ENCODE results near the gene GRIK2. TPM values are rescaled to one million over a fixed set of nuclear protein-coding genes. Genes with fewer than 3 reads are reported as not detected.

GRIK2 gene
- total and polyA plus RNA-seq, 3 experiments from 2014 or later, result not detected

DNA sequence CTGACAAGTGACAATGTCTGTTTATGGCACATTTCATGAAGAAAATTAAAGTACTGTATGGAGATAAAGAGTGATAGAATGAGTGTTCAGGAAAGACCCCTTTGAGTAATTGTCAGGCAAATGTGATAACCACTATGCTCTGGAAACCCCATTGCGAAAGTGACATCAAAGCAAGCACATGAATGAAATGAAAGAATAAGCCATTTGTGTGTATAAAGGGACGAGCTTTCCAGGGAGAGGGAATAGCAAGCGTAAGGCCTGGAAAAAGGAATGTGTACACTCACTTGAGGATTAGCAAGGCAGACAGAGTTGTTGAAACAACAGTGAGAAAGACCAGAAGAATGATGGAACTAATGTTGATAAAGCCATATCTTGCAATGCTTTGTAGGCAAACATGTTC is 490.0 kb downstream of the GRIK2 start:
- Histone ChIP-seq H3K27ac (ENCODE audit: low read depth, low read length) (no peak overlapping the region), H3K4me3 (ENCODE audit: low read length) (no peak overlapping the region), H3K9me3 (ENCODE audit: low read length) (no peaks in the 10 kb centered on the region), H3K4me1 (ENCODE audit: insufficient read depth, low read length) (no peaks in the 10 kb centered on the region), H3K36me3 (ENCODE audit: insufficient read depth, low read length) (no peaks in the 10 kb centered on the region), H3K27me3 (ENCODE audit: insufficient read depth, low read length, poor library complexity, severe bottlenecking) (no peaks in the 10 kb centered on the region)
- no peak for DNase-seq
- H3K4me1 Mint-ChIP-seq, result peaks cover 0 to 5% (median 4%) of the 10 kb centered on the region in 3 donors
- no peaks in the 10 kb centered on the region for H3K27me3 Mint-ChIP-seq
- ChIA-PET CTCF (no interaction called here), POLR2A (no interaction called here)
- H3K36me3 Mint-ChIP-seq, result no peaks in the 10 kb centered on the region
- no peak overlapping the region for H3K4me3 Mint-ChIP-seq
- no peak overlapping the region for H3K27ac Mint-ChIP-seq
- peaks cover 0 to 2% (median 0%) of the 10 kb centered on the region in 5 donors for H3K9me3 Mint-ChIP-seq

- no peaks in the 10 kb centered on the region for H3K9me3 ChIP-seq (ENCODE audit: low read length)
- H3K4me3 ChIP-seq (ENCODE audit: low read length), result no peak overlapping the region
- H3K4me3 Mint-ChIP-seq, result no peak overlapping the region
- H3K27me3 Mint-ChIP-seq, result no peaks in the 10 kb centered on the region
- H3K36me3 ChIP-seq (ENCODE audit: insufficient read depth, low read length), result no peaks in the 10 kb centered on the region
- H3K4me1 ChIP-seq (ENCODE audit: insufficient read depth, low read length), result no peaks in the 10 kb centered on the region
- no peak overlapping the region for H3K27ac Mint-ChIP-seq
- no peaks in the 10 kb centered on the region for H3K27me3 ChIP-seq (ENCODE audit: insufficient read depth, low read length, poor library complexity, severe bottlenecking)
- DNase-seq, result no peak
- ChIA-PET CTCF (no interaction called here), POLR2A (no interaction called here)
- H3K36me3 Mint-ChIP-seq, result no peaks in the 10 kb centered on the region
- H3K27ac ChIP-seq (ENCODE audit: low read depth, low read length), result no peak overlapping the region
- H3K9me3 Mint-ChIP-seq, result peaks cover 0 to 2% (median 0%) of the 10 kb centered on the region in 5 donors
- peaks cover 0 to 5% (median 4%) of the 10 kb centered on the region in 3 donors for H3K4me1 Mint-ChIP-seq
Observed at GRCh38 chr6:101887532-101887931, 494.0 kb downstream of the GRIK2 start.

DNA sequence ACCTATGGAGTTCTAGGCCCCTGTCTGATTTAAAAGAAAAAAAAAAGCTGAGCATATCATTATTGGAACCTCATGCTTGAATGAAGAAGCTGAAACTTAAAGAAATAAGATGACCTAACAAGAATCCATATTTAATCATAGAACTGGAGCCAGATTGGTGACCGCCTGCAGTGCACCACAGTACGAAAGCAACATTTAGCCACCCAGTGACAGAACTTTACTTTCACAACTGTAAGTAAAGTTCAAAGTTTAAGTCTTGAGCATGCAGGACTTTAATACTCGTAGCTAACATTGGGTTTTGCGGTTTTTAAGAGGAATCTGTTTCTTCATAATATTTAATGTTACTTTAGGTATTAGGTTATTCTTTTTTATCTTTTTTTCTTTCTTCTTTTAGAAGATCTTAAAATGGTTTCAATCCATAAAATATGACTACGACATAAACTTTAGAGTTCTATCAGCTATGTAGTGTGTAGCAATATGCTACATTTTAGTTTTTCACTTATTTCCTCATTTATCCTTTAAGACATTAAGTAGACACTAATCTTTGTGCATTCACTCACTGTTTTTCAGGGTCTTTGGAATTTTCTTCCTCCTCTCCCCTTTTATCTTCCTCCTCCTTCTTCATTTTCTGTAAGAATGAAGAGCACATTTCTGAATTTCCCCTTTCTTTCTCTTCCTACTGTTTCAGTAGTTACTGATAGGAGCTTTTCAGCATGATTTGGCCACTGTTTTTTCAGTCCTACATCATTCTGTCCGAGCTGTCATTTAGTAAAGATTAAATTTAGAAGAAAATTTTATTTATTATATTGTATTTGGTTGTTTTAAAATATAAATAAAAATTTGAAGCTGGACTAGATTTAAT is 514.1 kb downstream of the GRIK2 start:
- Mint-ChIP-seq H3K27ac (no peak overlapping the region), H3K4me1 (no peaks in the 10 kb centered on the region), H3K9me3 (no peaks in the 10 kb centered on the region), H3K4me3 (no peak overlapping the region), H3K27me3 (no peaks in the 10 kb centered on the region), H3K36me3 (no peaks in the 10 kb centered on the region)
- Histone ChIP-seq H3K27ac (ENCODE audit: low read depth, low read length) (no peak overlapping the region), H3K4me3 (ENCODE audit: low read length) (no peak overlapping the region), H3K9me3 (ENCODE audit: low read length) (no peaks in the 10 kb centered on the region), H3K36me3 (ENCODE audit: insufficient read depth, low read length) (no peaks in the 10 kb centered on the region), H3K4me1 (ENCODE audit: insufficient read depth, low read length) (no peaks in the 10 kb centered on the region), H3K27me3 (ENCODE audit: insufficient read depth, low read length, poor library complexity, severe bottlenecking) (no peaks in the 10 kb centered on the region)
- CTCF ChIA-PET, result interaction anchor here (0.9 kb wide), 1 partner anchor 42 kb away, joined by 3 read pairs; no protein-coding TSS in a partner anchor
- POLR2A ChIA-PET, result no interaction called here
- no peak for DNase-seq

- no peaks in the 10 kb centered on the region for H3K4me1 ChIP-seq (ENCODE audit: insufficient read depth, low read length)
- H3K4me3 Mint-ChIP-seq, result no peak overlapping the region
- H3K4me1 Mint-ChIP-seq, result no peaks in the 10 kb centered on the region
- no peaks in the 10 kb centered on the region for H3K36me3 Mint-ChIP-seq
- H3K27ac Mint-ChIP-seq, result no peak overlapping the region
- no peak overlapping the region for H3K4me3 ChIP-seq (ENCODE audit: low read length)
- H3K27ac ChIP-seq (ENCODE audit: low read depth, low read length), result no peak overlapping the region
- ChIA-PET CTCF (no interaction called here), POLR2A (no interaction called here)
- no peaks in the 10 kb centered on the region for H3K27me3 ChIP-seq (ENCODE audit: insufficient read depth, low read length, poor library complexity, severe bottlenecking)
- H3K9me3 Mint-ChIP-seq, result peaks cover 0 to 8% (median 0%) of the 10 kb centered on the region in 5 donors
- H3K27me3 Mint-ChIP-seq, result no peaks in the 10 kb centered on the region
- DNase-seq, result no peak
- no peaks in the 10 kb centered on the region for H3K9me3 ChIP-seq (ENCODE audit: low read length)
- H3K36me3 ChIP-seq (ENCODE audit: insufficient read depth, low read length), result no peaks in the 10 kb centered on the region
Observed at GRCh38 chr6:101909366-101909765, 515.9 kb downstream of the GRIK2 start.

DNA sequence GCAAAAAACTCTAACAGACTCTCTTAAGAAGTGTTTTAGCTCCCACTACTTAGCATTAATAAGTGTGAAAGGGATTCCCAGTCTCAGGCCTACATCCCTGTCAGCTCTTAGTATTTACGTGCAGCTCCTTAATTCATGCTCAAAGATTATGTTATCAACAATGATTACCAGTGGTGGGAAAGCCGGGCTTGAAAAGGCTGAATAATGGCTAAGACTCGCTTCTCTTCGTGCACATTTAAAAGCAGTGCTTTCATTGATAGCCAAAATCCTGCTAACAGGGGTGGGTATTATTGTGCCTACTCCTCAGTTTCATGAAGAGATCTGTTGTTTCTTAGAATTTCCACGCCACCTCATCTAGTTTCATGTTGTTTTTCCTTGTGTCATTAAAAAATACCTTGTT is 518.8 kb downstream of the GRIK2 start:
- Mint-ChIP-seq H3K9me3 (peaks cover 0 to 8% (median 0%) of the 10 kb centered on the region in 5 donors), H3K36me3 (no peaks in the 10 kb centered on the region), H3K27ac (no peak overlapping the region), H3K4me3 (no peak overlapping the region), H3K27me3 (no peaks in the 10 kb centered on the region), H3K4me1 (no peaks in the 10 kb centered on the region)
- ChIA-PET CTCF (no interaction called here), POLR2A (no interaction called here)
- H3K4me3 ChIP-seq (ENCODE audit: low read length), result no peak overlapping the region
- no peaks in the 10 kb centered on the region for H3K9me3 ChIP-seq (ENCODE audit: low read length)
- DNase-seq, result no peak
- no peaks in the 10 kb centered on the region for H3K36me3 ChIP-seq (ENCODE audit: insufficient read depth, low read length)
- no peaks in the 10 kb centered on the region for H3K4me1 ChIP-seq (ENCODE audit: insufficient read depth, low read length)
- no peak overlapping the region for H3K27ac ChIP-seq (ENCODE audit: low read depth, low read length)
- H3K27me3 ChIP-seq (ENCODE audit: insufficient read depth, low read length, poor library complexity, severe bottlenecking), result no peaks in the 10 kb centered on the region

GRCh38 chr6:101918471-101918870 is 525.0 kb downstream of the GRIK2 start:
- CTCF ChIA-PET, result interaction anchor here (1.3 kb wide), 1 partner anchor 9 kb away, joined by 4 read pairs; no protein-coding TSS in a partner anchor
- H3K27ac Mint-ChIP-seq, result no peak overlapping the region

DNA sequence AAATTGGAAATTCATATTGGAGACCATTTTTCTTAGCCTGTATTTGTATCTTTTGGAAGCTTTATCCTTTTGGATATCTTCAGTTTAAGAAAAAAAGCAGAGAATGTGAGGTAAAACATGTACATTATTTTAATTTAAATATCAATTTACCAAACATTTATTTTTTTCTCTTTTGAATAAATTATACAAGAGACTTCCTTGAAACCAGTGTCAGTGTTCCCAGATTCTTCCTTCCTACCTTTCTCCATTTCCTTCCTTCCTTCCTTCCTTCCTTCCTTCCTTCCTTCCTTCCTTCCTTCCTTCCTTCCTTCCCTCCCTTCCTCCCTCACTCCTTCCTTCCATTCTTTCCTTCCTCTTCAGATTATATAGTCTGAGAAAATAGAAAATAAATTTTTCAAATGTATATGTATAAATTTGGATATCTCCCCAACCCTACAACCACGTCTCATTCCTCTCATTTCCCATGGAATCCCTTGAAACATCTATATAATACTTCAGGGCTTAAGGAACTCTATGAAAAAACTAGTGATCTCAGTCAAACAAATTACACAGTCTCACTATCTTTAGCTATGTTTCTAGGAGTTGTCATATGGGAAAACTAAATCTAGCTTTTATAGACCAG is 528.4 kb downstream of the GRIK2 start:
- peaks cover 0 to 4% (median 0%) of the 10 kb centered on the region in 5 donors for H3K9me3 Mint-ChIP-seq
- H3K27ac ChIP-seq (ENCODE audit: low read depth, low read length), result no peak overlapping the region
- DNase-seq, result no peak
- no peaks in the 10 kb centered on the region for H3K27me3 ChIP-seq (ENCODE audit: insufficient read depth, low read length, poor library complexity, severe bottlenecking)
- no peaks in the 10 kb centered on the region for H3K36me3 Mint-ChIP-seq
- POLR2A ChIA-PET, result no interaction called here
- H3K4me1 ChIP-seq (ENCODE audit: insufficient read depth, low read length), result no peaks in the 10 kb centered on the region
- no peaks in the 10 kb centered on the region for H3K4me1 Mint-ChIP-seq
- no peaks in the 10 kb centered on the region for H3K9me3 ChIP-seq (ENCODE audit: low read length)
- H3K4me3 ChIP-seq (ENCODE audit: low read length), result no peak overlapping the region
- no peak overlapping the region for H3K4me3 Mint-ChIP-seq
- no peaks in the 10 kb centered on the region for H3K27me3 Mint-ChIP-seq
- CTCF ChIA-PET, result no interaction called here
- H3K36me3 ChIP-seq (ENCODE audit: insufficient read depth, low read length), result no peaks in the 10 kb centered on the region
- no peak overlapping the region for H3K27ac Mint-ChIP-seq

More at GRCh38 chr6:101918471-101918870, 525.0 kb downstream of the GRIK2 start:
- Histone ChIP-seq H3K4me1 (ENCODE audit: insufficient read depth, low read length) (no peaks in the 10 kb centered on the region), H3K27me3 (ENCODE audit: insufficient read depth, low read length, poor library complexity, severe bottlenecking) (no peaks in the 10 kb centered on the region), H3K9me3 (ENCODE audit: low read length) (no peaks in the 10 kb centered on the region), H3K4me3 (ENCODE audit: low read length) (no peak overlapping the region), H3K27ac (ENCODE audit: low read depth, low read length) (no peak overlapping the region), H3K36me3 (ENCODE audit: insufficient read depth, low read length) (no peaks in the 10 kb centered on the region)
- Mint-ChIP-seq H3K9me3 (peaks cover 0 to 5% (median 0%) of the 10 kb centered on the region in 5 donors), H3K36me3 (no peaks in the 10 kb centered on the region), H3K27me3 (no peaks in the 10 kb centered on the region), H3K4me3 (no peak overlapping the region), H3K4me1 (no peaks in the 10 kb centered on the region)
- POLR2A ChIA-PET, result no interaction called here
- no peak for DNase-seq

- H3K27ac Mint-ChIP-seq, result no peak overlapping the region
- no peaks in the 10 kb centered on the region for H3K36me3 ChIP-seq (ENCODE audit: insufficient read depth, low read length)
- no peaks in the 10 kb centered on the region for H3K36me3 Mint-ChIP-seq
- no peaks in the 10 kb centered on the region for H3K27me3 Mint-ChIP-seq
- no peak overlapping the region for H3K4me3 Mint-ChIP-seq
- ChIA-PET POLR2A (no interaction called here), CTCF (no interaction called here)
- no peak overlapping the region for H3K27ac ChIP-seq (ENCODE audit: low read depth, low read length)
- no peak overlapping the region for H3K4me3 ChIP-seq (ENCODE audit: low read length)
- H3K9me3 ChIP-seq (ENCODE audit: low read length), result no peaks in the 10 kb centered on the region
- no peak for DNase-seq
- peaks cover 0 to 4% (median 0%) of the 10 kb centered on the region in 5 donors for H3K9me3 Mint-ChIP-seq
- no peaks in the 10 kb centered on the region for H3K4me1 ChIP-seq (ENCODE audit: insufficient read depth, low read length)
- H3K27me3 ChIP-seq (ENCODE audit: insufficient read depth, low read length, poor library complexity, severe bottlenecking), result no peaks in the 10 kb centered on the region
- H3K4me1 Mint-ChIP-seq, result no peaks in the 10 kb centered on the region
Observed at GRCh38 chr6:101926149-101926925, 532.8 kb downstream of the GRIK2 start.
